Activated naive CD8-positive, alpha-beta T cell treated with anti-CD3 and anti-CD28 coated beads for 36 hours (primary cell): Measurements from ENCODE around the gene PSMB4. TPM values are rescaled to one million over a fixed set of nuclear protein-coding genes. Genes with fewer than 3 reads are reported as not detected.
"Not testable (repeated sequence)": the region's sequence is repeated elsewhere in the genome, so short reads cannot be mapped to it uniquely, and the experiment has no call there.

Source experiments
- DNase-seq: peaks from one replicate; pipeline ENCODE4 v3.0.0; 2021
- H3K27ac Mint-ChIP-seq: one replicate; pipeline ENCODE4 v1.8.0; 2022; ENCODE audit warnings: mild to moderate bottlenecking, moderate library complexity, mixed read lengths
- H3K27me3 Mint-ChIP-seq: one replicate; pipeline ENCODE4 v1.8.0; 2022; ENCODE audit warnings: mild to moderate bottlenecking, mixed read lengths
- H3K36me3 Mint-ChIP-seq: one replicate; pipeline ENCODE4 v1.8.0; 2021; ENCODE audit warnings: mild to moderate bottlenecking, mixed read lengths
- H3K4me1 Mint-ChIP-seq: one replicate; pipeline ENCODE4 v1.8.0; 2021; ENCODE audit warnings: mixed read lengths
- H3K4me3 Mint-ChIP-seq: one replicate; pipeline ENCODE4 v1.8.0; 2022; ENCODE audit warnings: mild to moderate bottlenecking, moderate library complexity, mixed read lengths
- H3K9me3 Mint-ChIP-seq: one replicate; pipeline ENCODE4 v1.8.0; 2022; ENCODE audit warnings: mixed read lengths
- total RNA-seq, 2 experiments: library from RNA; stranded (reverse); gene quantifications; one replicate each; pipeline ENCODE4 v1.2.3, GENCODE V29; 2021

PSMB4 gene
- total RNA-seq, 2 experiments from 2014 or later, result 413 to 425 TPM

- Mint-ChIP-seq H3K4me3 (no peak overlapping the region), H3K4me1 (peaks cover 19% of the 10 kb centered on the region), H3K36me3 (peaks cover 37% of the 10 kb centered on the region), H3K9me3 (no peaks in the 10 kb centered on the region), H3K27ac (no peak overlapping the region), H3K27me3 (no peaks in the 10 kb centered on the region)
- no peak for DNase-seq
These were observed 6.8 kb downstream of the PSMB4 start for GRCh38 chr1:151406176-151406575.

DNA sequence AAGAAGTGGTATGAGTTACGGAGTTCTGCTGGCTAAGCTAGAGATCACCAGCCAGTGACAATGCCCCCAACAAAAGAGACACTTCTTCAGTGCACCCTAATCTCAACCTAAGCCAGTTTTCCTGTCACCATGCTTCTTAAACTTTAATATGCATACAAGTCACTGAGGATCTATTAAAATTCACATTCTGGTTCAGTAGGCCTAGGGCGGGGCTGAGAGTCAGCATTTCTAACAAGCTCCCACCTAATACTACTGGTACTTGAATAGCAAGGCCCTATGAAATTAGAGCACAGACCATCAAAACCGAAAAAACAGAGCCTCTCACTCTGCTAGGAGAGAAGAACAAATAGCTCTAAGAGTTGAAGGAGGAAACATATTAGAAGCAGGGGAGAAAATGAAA lies 7.9 kb downstream of the PSMB4 start:
- Mint-ChIP-seq H3K27me3 (no peaks in the 10 kb centered on the region), H3K9me3 (no peaks in the 10 kb centered on the region), H3K4me1 (peaks cover 10% of the 10 kb centered on the region), H3K36me3 (peaks cover 31% of the 10 kb centered on the region), H3K27ac (peak overlapping the region; percentile 49), H3K4me3 (no peak overlapping the region)
- DNase-seq, result no peak

- no peaks in the 10 kb centered on the region for H3K9me3 Mint-ChIP-seq
- H3K4me1 Mint-ChIP-seq, result peaks cover 3% of the 10 kb centered on the region
- no peak overlapping the region for H3K27ac Mint-ChIP-seq
- no peaks in the 10 kb centered on the region for H3K27me3 Mint-ChIP-seq
- peaks cover 26% of the 10 kb centered on the region for H3K36me3 Mint-ChIP-seq
- no peak for DNase-seq
- no peak overlapping the region for H3K4me3 Mint-ChIP-seq
These were observed 9.5 kb downstream of the PSMB4 start for GRCh38 chr1:151408891-151409290.

DNA sequence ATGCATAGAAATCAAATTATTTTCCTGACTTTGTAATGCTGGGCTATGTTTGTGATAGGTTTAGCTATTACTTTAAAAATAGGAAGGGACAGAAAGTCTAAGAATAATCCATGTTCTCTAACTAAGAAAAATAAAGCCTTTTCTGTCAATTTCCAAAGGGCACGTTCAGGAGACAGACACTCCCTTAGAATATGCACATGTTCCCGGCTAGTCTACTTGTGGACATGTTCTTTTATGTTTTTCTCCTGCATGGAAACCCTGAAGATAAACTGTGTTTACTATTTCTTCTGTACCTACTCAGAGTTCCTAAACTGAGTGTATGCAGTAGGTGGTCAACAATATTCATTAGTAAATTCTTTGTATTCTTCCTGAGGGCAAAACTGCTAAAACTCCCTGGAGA lies 12.5 kb downstream of the PSMB4 start:
- Mint-ChIP-seq H3K36me3 (peaks cover 35% of the 10 kb centered on the region), H3K27me3 (no peaks in the 10 kb centered on the region), H3K27ac (no peak overlapping the region), H3K4me1 (no peaks in the 10 kb centered on the region), H3K4me3 (no peak overlapping the region), H3K9me3 (no peaks in the 10 kb centered on the region)
- DNase-seq, result no peak

GRCh38 chr1:151416231-151416630 lies 16.9 kb downstream of the PSMB4 start:
- Mint-ChIP-seq H3K4me3 (no peak overlapping the region), H3K27me3 (no peaks in the 10 kb centered on the region), H3K4me1 (no peaks in the 10 kb centered on the region), H3K36me3 (peaks cover 27% of the 10 kb centered on the region), H3K27ac (no peak overlapping the region), H3K9me3 (no peaks in the 10 kb centered on the region)
- no peak for DNase-seq

- Mint-ChIP-seq H3K27ac (no peak overlapping the region), H3K4me3 (no peak overlapping the region), H3K27me3 (no peaks in the 10 kb centered on the region), H3K36me3 (peaks cover 25% of the 10 kb centered on the region), H3K9me3 (no peaks in the 10 kb centered on the region), H3K4me1 (no peaks in the 10 kb centered on the region)
- no peak for DNase-seq
These were observed 18.7 kb downstream of the PSMB4 start for GRCh38 chr1:151418081-151418480.

GRCh38 chr1:151419819-151420218 lies 20.4 kb downstream of the PSMB4 start:
- Mint-ChIP-seq H3K27me3 (no peaks in the 10 kb centered on the region), H3K4me3 (no peak overlapping the region), H3K4me1 (no peaks in the 10 kb centered on the region), H3K9me3 (no peaks in the 10 kb centered on the region), H3K27ac (no peak overlapping the region), H3K36me3 (peaks cover 17% of the 10 kb centered on the region)
- DNase-seq, result no peak

DNA sequence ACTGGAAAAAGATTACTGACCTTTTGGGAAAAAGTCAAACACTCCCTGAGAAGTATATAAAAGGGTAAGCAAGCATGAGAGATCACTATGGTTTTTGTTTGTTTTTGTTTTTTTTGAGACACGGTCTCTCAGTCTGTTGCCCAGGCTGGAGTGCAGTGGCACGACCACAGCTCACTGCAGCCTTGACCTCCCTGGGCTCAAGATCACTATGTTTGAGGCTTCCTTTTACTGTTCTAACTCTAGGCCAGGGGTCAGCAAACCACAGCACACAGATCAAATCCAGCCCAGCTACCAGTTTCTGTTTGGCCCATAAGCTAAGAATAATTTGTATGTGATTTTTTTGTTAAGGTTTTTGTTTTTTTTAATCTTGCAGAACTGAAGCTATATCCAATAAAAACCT lies 25.7 kb downstream of the PSMB4 start:
- Mint-ChIP-seq H3K27ac (peak overlapping the region; percentile 31), H3K36me3 (peaks cover 8% of the 10 kb centered on the region), H3K4me3 (no peak overlapping the region), H3K27me3 (no peaks in the 10 kb centered on the region), H3K4me1 (peaks cover 1% of the 10 kb centered on the region), H3K9me3 (no peaks in the 10 kb centered on the region)
- no peak for DNase-seq

DNA sequence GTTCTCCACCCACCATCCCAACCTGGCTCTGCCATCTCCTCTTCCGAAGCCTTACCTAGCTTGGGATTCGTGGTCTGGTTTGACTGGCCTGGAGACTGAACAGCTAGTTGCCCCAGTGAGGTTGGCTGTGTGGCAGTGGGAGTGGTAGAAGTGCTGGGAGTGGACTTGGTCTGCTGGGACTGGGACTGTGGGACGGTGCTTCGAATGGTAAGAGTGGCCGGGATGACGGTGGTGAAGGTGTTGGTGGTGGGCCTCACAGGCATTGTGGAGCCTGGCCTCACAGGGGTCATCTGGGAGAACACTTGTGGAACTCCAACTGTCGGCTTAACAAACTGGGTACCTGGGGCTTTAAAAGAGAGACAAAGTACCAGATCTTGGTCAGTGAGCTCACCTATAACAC lies 28.7 kb downstream of the PSMB4 start:
- H3K9me3 Mint-ChIP-seq, result no peaks in the 10 kb centered on the region
- peaks cover 5% of the 10 kb centered on the region for H3K36me3 Mint-ChIP-seq
- no peaks in the 10 kb centered on the region for H3K27me3 Mint-ChIP-seq
- no peak overlapping the region for H3K27ac Mint-ChIP-seq
- no peak overlapping the region for H3K4me3 Mint-ChIP-seq
- H3K4me1 Mint-ChIP-seq, result peaks cover 5% of the 10 kb centered on the region
- DNase-seq, result no peak

- not testable (repeated sequence) for H3K27ac Mint-ChIP-seq, H3K4me3 Mint-ChIP-seq, DNase-seq, H3K36me3 Mint-ChIP-seq, H3K9me3 Mint-ChIP-seq, H3K27me3 Mint-ChIP-seq
- H3K4me1 Mint-ChIP-seq, result peaks cover 20% of the 10 kb centered on the region
These were observed 34.5 kb downstream of the PSMB4 start for GRCh38 chr1:151433827-151434226.

DNA sequence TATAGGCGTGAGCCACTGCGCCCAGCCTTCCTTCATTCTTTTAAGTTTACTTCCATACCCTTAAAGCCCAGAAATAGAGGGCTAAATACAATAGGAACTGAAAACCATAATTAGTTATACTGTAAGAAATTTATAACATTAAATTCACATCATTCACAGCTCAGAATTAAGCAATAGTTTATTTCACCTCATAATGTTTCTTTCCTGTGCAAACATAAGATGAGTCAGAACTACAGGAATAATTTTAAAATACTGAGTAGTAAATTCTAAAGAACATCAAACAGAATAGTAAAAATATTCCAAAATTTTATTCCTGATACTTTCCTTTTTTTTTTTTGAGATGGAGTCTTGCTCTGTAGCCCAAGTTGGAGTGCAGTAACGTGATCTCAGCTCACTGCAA lies 35.8 kb downstream of the PSMB4 start:
- Mint-ChIP-seq H3K27ac (no peak overlapping the region), H3K36me3 (peaks cover 7% of the 10 kb centered on the region), H3K4me1 (peaks cover 28% of the 10 kb centered on the region), H3K27me3 (no peaks in the 10 kb centered on the region), H3K4me3 (no peak overlapping the region), H3K9me3 (no peaks in the 10 kb centered on the region)
- DNase-seq, result no peak

- H3K27ac Mint-ChIP-seq, result no peak overlapping the region
- H3K9me3 Mint-ChIP-seq, result no peaks in the 10 kb centered on the region
- peaks cover 8% of the 10 kb centered on the region for H3K36me3 Mint-ChIP-seq
- H3K27me3 Mint-ChIP-seq, result no peaks in the 10 kb centered on the region
- peaks cover 34% of the 10 kb centered on the region for H3K4me1 Mint-ChIP-seq
- no peak for DNase-seq
- H3K4me3 Mint-ChIP-seq, result no peak overlapping the region
These were observed 37.6 kb downstream of the PSMB4 start for GRCh38 chr1:151436985-151437384.

DNA sequence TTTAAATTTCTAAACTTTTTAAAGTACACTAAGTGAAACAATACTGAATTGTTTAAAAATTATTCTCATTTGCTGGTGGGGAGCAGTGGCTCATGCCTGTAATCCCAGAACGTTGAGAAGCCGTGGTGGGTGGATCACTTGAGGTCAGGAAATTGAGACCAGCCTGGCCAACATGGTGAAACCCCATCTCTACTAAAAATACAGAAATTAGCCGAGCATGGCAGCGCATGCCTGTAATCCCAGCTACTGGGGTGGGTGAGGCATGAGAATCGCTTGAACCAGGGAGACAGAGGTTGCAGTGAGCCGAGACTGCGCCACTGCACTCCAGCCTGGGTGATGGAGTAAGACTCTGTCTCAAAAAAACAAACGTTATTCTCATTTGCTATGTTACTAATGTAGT lies 38.0 kb downstream of the PSMB4 start:
- DNase-seq, H3K27ac Mint-ChIP-seq, H3K4me3 Mint-ChIP-seq, H3K9me3 Mint-ChIP-seq, H3K36me3 Mint-ChIP-seq, H3K27me3 Mint-ChIP-seq: not testable (repeated sequence)
- H3K4me1 Mint-ChIP-seq, result peaks cover 32% of the 10 kb centered on the region

- H3K9me3 Mint-ChIP-seq, result no peaks in the 10 kb centered on the region
- H3K4me3 Mint-ChIP-seq, result no peak overlapping the region
- peak; percentile 46 for DNase-seq
These were observed 44.7 kb downstream of the PSMB4 start for GRCh38 chr1:151443846-151444782.

GRCh38 chr1:151444783-151445177 lies 45.4 kb downstream of the PSMB4 start:
- Mint-ChIP-seq H3K4me3 (no peak overlapping the region), H3K4me1 (peaks cover 45% of the 10 kb centered on the region), H3K27me3 (no peaks in the 10 kb centered on the region), H3K27ac (peak overlapping the region; percentile 35), H3K36me3 (peaks cover 3% of the 10 kb centered on the region), H3K9me3 (no peaks in the 10 kb centered on the region)
- no peak for DNase-seq

More at GRCh38 chr1:151443846-151444782, 44.7 kb downstream of the PSMB4 start:
- Mint-ChIP-seq H3K36me3 (peaks cover 3% of the 10 kb centered on the region), H3K27me3 (no peaks in the 10 kb centered on the region), H3K27ac (no peak overlapping the region), H3K4me1 (peaks cover 51% of the 10 kb centered on the region)

DNA sequence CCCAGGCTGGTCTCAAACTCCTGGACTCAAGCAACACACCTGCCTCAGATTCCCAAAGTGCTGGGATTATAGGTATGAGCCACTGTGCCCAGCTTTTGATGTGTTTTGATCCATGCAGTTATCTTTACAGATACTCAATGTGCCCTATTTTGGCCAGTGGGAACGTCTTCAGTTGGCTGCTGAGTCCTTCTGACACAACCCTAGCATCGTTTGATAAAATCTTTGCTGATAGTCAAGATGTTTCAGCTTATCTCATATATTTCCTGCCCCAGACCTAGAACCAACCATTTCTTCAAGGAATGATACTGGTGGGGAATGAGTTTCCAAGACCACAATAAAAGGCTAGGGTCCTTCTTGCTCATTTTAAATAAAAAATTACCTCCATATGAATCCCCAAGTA lies 48.3 kb downstream of the PSMB4 start:
- peaks cover 37% of the 10 kb centered on the region for H3K4me1 Mint-ChIP-seq
- H3K27me3 Mint-ChIP-seq, result no peaks in the 10 kb centered on the region
- H3K27ac Mint-ChIP-seq, result no peak overlapping the region
- no peaks in the 10 kb centered on the region for H3K9me3 Mint-ChIP-seq
- peaks cover 3% of the 10 kb centered on the region for H3K36me3 Mint-ChIP-seq
- no peak overlapping the region for H3K4me3 Mint-ChIP-seq
- no peak for DNase-seq
